Fibroblast of skin of right quadriceps (primary cell): ENCODE data around the gene CACNA1S.

ENCODE experiments used
- DNase-seq: peaks from one replicate; pipeline ENCODE4 v3.0.0-alpha.2; 2013

The CACNA1S gene

GRCh38 chr1:201059871-201060555 lies 52.2 kb downstream of the CACNA1S start:
- no peak for DNase-seq

- no peak for DNase-seq
Measured at GRCh38 chr1:201059401-201059800, 52.8 kb downstream of the CACNA1S start.

- no peak for DNase-seq
Measured at GRCh38 chr1:201054091-201054543, 58.1 kb downstream of the CACNA1S start.

- no peak for DNase-seq
Measured at GRCh38 chr1:201053155-201053860, 58.9 kb downstream of the CACNA1S start.

- no peak for DNase-seq
Measured at GRCh38 chr1:201051399-201051798, 60.8 kb downstream of the CACNA1S start.

GRCh38 chr1:201050515-201051277 lies 61.5 kb downstream of the CACNA1S start:
- no peak for DNase-seq

- DNase-seq, result no peak
Measured at GRCh38 chr1:201049248-201049831, 62.9 kb downstream of the CACNA1S start.

GRCh38 chr1:201048521-201048920 lies 63.7 kb downstream of the CACNA1S start:
- DNase-seq, result no peak

GRCh38 chr1:201044119-201044518 lies 68.1 kb downstream of the CACNA1S start:
- DNase-seq, result no peak

- DNase-seq, result peak; percentile 67
Measured at GRCh38 chr1:201042779-201043461, 69.3 kb downstream of the CACNA1S start.

GRCh38 chr1:201041011-201041410 lies 71.2 kb downstream of the CACNA1S start:
- DNase-seq, result no peak

GRCh38 chr1:201039876-201040275 lies 72.3 kb downstream of the CACNA1S start:
- no peak for DNase-seq

- no peak for DNase-seq
Measured at GRCh38 chr1:201039418-201039817, 72.8 kb downstream of the CACNA1S start.

- DNase-seq, result no peak
Measured at GRCh38 chr1:201038186-201038876, 73.9 kb downstream of the CACNA1S start.

GRCh38 chr1:201036188-201036842 lies 75.9 kb downstream of the CACNA1S start:
- DNase-seq, result no peak

GRCh38 chr1:201034671-201035070 lies 77.6 kb downstream of the CACNA1S start:
- DNase-seq, result no peak

GRCh38 chr1:201032408-201032807 lies 79.8 kb downstream of the CACNA1S start:
- no peak for DNase-seq

- DNase-seq, result no peak
Measured at GRCh38 chr1:201028461-201028889, 83.8 kb downstream of the CACNA1S start.

GRCh38 chr1:201026836-201027235 lies 85.4 kb downstream of the CACNA1S start:
- no peak for DNase-seq

GRCh38 chr1:201026234-201026633 lies 86.0 kb downstream of the CACNA1S start:
- peak; percentile 32 for DNase-seq

GRCh38 chr1:201025571-201026002 lies 86.6 kb downstream of the CACNA1S start:
- peak; percentile 72 for DNase-seq
